GM19395 (cell line): ENCODE results near the gene KATNA1.
"Not testable (repeated sequence)": the region's sequence is repeated elsewhere in the genome, so short reads cannot be mapped to it uniquely, and the experiment has no call there.

ENCODE experiments used
- ATAC-seq: cut with Tn5 transposase; IDR thresholded peaks from one replicate; pipeline ENCODE4 v1.9.1; 2021; ENCODE audit warnings: mild to moderate bottlenecking, moderate library complexity; ENCODE audit not compliant: unreplicated experiment

KATNA1 gene

DNA sequence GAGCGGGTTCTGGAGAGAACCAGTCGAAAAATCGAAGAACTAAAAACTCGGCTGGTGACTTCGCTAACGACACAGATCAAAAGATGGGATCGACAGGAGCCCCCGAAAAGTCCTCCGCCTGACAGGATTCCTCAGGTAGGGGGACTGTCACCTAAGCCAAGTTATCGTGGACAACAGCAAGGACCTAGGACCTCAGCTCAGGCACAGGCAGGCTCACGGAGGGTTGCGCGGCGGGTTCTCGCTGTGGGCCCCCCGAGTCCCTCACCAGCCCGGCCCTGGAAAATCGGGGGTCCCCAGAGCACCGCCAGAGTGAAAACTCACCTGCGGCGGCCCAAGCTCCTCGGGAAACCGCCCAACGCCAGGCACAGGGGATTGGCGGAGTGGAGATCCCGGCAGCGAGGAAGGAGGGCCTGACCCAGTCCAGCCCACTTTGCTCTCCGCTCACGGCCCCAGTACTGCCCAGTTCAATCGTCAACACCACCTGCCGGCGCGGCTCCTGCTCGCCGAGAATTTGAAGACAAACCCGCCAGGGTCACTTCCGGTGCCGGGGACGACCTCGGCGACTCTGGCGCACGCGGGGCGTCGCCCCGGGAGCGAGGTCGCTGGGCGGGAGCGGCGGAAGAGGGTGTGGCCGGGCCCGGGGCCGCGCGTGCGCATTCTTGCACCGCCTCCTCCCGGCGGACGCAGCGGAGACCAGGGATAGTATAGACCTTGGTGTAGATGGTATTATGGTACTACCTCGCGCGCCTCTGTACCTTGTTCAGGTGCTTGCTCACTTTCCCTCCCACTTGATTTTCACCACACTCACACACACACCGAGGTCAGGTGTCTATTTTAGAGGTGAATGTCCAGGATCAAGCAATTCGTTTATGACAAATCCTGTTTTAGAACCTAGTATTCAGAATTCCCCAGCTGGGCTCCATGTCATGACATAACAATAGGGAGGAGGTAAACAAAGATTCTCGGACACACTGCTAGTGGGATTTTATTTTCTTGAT is at the start of gene KATNA1:
Gene KATNA1 (minus strand): TSS at position 567 of the 998 bp plus-strand sequence. CDS start 10,167 bp downstream, outside the sequence.
- ATAC-seq, result peak; percentile 84

DNA sequence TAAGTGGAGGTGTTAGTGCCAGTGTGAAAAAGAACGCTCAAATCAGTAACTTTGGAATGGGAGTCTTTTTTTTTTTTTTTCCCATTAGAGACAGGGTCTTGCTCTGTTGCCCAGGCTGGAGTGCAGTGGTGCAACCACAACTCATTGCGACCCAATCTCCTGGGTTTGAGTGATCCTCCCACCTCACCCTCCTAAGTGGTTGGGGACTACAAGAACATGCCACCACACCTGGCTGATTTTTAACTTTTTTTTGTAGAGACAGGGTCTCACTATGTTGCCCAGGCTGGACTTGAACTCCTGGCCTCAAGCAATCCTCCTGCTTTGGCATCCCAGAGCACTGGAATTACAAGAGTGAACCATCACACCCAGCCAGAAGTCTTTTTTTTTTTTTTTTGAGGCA is 49.7 kb upstream of the KATNA1 start:
- no peak for ATAC-seq

- ATAC-seq, result no peak
Observed at GRCh38 chr6:149696901-149697300, 48.4 kb upstream of the KATNA1 start.

- no peak for ATAC-seq
Observed at GRCh38 chr6:149694921-149695320, 46.4 kb upstream of the KATNA1 start.

- no peak for ATAC-seq
Observed at GRCh38 chr6:149691201-149691600, 42.7 kb upstream of the KATNA1 start.

- ATAC-seq, result no peak
Observed at GRCh38 chr6:149686230-149686629, 37.7 kb upstream of the KATNA1 start.

- no peak for ATAC-seq
Observed at GRCh38 chr6:149683256-149683859, 34.8 kb upstream of the KATNA1 start.

DNA sequence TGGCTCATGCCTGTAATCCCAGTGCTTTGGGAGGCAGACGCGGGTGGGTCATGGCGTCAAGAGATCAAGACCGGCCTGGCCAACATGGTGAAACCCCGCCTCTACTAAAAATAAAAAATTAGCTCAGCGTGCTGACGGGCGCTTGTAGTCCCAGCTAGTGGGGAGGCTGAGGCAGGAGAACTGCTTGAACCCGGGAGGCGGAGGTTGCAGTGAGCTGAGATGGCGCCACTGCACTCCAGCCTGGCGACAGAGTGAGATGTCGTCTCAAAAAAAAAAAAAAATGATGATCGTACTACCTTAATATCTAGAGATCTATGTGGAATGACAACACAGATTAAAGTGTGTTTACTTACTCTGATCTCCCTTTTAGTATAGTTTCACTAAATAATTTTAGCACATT is 33.3 kb upstream of the KATNA1 start:
- ATAC-seq, result not testable (repeated sequence)

DNA sequence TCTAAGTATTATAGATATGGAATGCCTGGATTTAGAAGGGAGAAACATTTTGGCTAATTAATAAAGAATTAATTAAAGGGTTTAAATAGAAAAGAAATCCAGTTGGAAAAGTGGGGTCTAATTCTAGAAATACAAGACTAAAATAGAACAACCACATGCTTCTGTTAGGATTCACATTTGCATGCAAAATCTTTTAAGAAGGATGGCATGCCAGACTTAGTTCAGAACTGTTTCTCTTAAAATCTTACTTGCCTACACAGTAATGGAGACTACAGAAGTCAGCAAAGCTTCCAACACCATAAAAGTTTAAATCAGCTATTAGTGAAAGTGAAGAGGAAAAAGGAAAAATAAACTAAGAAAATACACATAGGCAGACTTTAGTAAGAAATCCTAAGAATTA is 32.7 kb upstream of the KATNA1 start:
- no peak for ATAC-seq

- ATAC-seq, result no peak
Observed at GRCh38 chr6:149680503-149680902, 32.0 kb upstream of the KATNA1 start.

GRCh38 chr6:149672265-149672664 is 23.8 kb upstream of the KATNA1 start:
- not testable (repeated sequence) for ATAC-seq

GRCh38 chr6:149660028-149660427 is 11.5 kb upstream of the KATNA1 start:
- no peak for ATAC-seq

- no peak for ATAC-seq
Observed at GRCh38 chr6:149657441-149657840, 8.9 kb upstream of the KATNA1 start.

- ATAC-seq, result no peak
Observed at GRCh38 chr6:149651056-149651455, 2.5 kb upstream of the KATNA1 start.

GRCh38 chr6:149646599-149646998 is 1.9 kb downstream of the KATNA1 start:
- ATAC-seq, result no peak

DNA sequence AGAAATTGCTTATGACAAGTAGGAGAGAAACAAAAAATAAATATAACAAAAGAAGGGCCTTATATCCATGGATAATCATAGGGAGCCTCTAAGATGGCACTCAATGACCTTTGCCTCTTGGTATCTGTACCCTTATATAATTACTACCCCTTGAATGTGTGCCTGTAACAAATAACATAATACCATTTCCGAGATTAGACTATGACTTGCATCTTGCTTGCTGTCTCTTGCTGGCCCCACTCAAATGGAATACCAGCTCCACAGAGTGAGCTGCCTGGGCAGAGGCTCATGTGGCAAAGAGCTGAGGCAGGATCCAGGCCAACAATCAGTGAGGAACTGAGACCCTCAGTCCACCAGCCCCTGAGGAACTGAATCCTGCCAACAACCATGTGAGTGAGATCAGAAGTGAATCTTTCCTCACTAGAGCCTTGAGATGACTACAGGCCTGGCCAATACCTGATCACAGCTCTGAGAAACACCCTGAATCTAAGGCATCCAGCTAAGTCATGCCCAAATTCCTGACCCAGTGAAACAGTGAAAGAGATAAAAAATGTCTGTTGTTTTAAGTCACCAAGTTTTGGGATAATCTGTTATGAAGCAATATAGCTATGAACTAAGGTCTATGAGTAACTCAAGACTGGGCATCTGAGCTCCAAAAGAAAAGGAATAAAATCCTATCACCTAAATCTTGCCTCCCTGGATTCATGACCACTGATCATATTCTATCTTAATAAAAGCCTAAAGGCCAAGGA is 5.5 kb downstream of the KATNA1 start:
- peak; percentile 60 for ATAC-seq

DNA sequence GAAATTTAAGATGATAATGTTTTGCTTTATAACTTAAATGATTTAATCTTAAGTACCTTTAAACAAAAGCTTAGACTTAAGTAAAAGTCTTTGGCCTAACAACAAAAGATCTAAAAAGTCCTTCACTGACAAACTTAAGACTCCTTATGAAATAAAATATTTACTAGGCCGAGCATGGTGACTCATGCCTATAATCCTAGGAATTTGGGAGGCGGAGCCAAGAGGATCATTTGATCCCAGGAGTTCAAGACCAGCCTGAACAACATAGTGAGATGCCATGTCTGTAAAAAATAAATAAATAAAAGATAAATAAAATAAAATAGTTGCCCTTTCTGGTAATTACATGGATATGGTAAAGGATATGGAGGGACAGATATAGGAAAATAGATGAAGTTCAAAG is 12.4 kb downstream of the KATNA1 start:
- ATAC-seq, result no peak

- ATAC-seq, result no peak
Observed at GRCh38 chr6:149634315-149634714, 14.2 kb downstream of the KATNA1 start.

DNA sequence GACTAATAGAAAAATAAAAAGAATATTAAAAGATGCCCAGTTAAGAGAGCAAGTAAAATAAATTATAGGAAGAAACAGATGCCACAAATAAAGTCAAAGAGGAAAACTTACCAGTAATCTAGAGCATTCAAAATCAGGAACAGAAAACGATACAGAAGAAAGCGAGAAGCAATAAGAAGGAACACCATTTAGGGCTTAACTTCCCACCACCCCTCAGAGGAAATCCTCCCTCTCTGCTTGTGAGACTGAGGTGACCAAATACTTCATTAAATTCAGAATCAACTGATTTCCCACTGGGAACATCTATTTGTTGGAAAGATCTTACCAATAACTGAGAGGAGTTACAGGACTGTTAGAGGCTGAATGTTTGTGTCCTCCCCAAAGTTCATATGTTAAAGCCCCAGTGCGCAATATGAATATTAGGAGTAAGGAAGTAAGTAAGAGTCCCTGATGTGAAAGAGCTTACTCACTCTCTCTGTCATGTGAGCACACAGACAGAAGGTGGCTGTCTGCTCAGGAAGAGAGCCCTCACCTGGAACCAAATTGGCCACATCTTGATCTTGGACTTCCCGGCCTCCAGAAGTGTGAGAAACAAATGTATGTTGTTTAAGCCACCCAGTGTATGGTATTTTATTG is 19.5 kb downstream of the KATNA1 start:
- ATAC-seq, result peak; percentile 87

GRCh38 chr6:149627672-149628071 is 20.8 kb downstream of the KATNA1 start:
- no peak for ATAC-seq

GRCh38 chr6:149615805-149616204 is 32.7 kb downstream of the KATNA1 start:
- ATAC-seq, result no peak
